Ureter (tissue), 1 donor: ENCODE results near the gene RAP1GAP. TPM values are rescaled to one million over a fixed set of nuclear protein-coding genes. Genes with fewer than 3 reads are reported as not detected.
A peak's percentile ranks its signal among the peaks of the same experiment; 100 is the strongest.
"Not testable (repeated sequence)": the region's sequence is repeated elsewhere in the genome, so short reads cannot be mapped to it uniquely, and the experiment has no call there.

Experiments used
- DNase-seq: peaks from one replicate; pipeline ENCODE4 v3.0.0-alpha.2; 2020; ENCODE audit warnings: low spot score
- total RNA-seq: library from RNA; stranded (reverse); gene quantifications from one replicate; pipeline ENCODE4 v1.2.4, GENCODE V29; 2023
- donor health status: DM: yes; HTN: yes; CAD: no.

The RAP1GAP gene
- total RNA-seq, 1 donor from 2014 or later: 47.0 TPM

- no peak for DNase-seq
Measured at GRCh38 chr1:21644348-21644747, 24.8 kb downstream of the RAP1GAP start.

- no peak for DNase-seq
Measured at GRCh38 chr1:21643624-21644023, 25.5 kb downstream of the RAP1GAP start.

GRCh38 chr1:21641967-21642739, 27.0 kb downstream of the RAP1GAP start:
- DNase-seq: no peak

DNA sequence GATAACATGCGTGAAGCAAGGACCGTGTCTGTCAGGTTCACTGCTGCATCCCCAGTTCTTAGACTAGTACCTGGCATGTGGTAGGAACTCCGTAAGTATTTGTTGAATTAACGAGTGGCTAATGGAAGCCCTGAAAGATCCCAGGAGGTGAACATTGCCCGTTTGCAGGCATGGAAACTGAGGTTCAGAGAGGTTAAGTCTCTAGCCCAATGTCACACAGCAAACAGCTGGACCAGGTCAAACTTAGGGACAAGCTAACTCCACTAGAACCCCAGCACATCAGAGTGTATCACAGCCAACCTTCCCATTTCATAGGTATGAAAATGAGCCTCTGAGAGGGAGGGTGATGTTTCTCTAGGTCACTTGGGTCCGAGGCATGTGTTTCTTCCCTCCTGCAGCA, 27.6 kb downstream of the RAP1GAP start:
- no peak for DNase-seq

- DNase-seq: no peak
Measured at GRCh38 chr1:21641076-21641475, 28.1 kb downstream of the RAP1GAP start.

- no peak for DNase-seq
Measured at GRCh38 chr1:21640653-21641052, 28.5 kb downstream of the RAP1GAP start.

DNA sequence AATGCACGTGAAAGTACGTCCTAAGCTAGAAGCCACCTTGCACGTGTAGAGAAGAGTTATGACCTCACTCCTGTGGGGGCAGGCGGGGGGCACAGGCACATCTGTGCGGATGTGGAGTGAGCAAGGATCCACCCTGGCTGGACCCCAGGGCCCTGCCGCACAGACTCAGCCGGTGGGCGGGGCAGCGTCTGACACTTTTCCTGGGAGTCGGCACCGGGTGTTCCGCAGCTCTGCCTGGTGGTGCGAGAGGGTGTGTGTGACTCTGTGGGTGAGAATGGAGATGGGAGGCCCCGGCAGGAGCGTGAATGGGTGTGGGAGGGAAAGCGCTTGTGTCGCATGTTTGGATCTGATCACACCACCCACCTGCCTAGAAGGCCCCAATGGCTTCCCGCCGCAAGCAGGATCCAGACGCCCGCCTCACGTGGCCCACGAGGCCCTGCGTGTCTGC, 29.5 kb downstream of the RAP1GAP start:
- no peak for DNase-seq

DNA sequence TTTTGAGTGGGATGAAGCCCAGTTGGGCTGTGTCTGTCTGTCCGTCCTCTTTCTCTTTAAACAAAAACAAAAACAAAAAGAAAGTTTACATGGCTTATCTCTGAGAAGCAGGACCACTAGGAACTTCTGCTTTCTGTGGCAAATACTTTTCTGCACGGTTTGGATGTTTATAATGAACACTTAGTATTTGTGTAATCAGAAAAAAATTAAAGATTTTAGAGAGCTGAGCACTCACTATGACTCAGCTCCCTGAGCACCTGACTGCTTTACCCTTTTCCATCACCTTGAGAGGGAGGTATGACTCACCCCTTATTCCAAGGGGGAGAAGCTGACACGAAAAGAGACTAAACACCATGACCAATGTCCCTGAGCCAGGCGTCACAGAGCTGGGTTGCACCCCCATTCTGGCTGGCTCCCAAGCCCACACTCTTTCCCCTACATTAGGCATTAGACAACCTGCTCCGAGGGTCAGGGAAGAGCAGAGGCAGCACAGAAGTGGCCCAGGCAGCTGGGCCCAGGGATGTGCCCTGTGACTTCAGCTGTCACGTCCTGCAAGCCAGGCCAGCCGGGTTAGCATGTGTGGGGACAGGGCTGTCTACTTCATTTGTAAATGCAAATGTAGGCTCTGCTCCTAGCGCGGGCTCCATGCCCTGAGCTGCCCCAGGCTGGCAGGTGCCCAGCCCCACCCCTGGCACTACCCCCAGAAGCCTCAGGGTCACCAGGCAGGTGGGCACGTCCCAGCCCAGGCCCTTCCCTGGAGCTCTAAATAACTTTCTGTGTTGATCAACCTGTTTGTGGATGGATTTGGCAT, 30.4 kb downstream of the RAP1GAP start:
- DNase-seq: peak; percentile 74

DNA sequence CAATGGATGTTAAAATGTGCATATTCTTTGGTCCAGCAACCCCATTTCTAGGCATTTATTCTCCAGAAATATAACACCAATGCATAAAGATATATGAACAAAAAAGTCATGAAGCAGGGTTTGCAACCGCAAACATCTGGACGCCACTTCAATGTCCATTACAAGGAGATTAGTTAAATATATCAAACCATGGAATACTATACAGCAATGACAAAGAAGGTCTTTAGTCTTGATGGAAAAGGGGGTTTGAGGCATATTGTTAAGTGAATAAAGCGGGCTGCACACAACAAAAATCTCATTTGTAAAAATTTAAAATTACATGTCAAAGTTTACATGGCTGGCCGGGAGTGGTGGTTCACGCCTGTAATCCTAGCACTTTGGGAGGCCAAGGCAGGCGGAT, 31.6 kb downstream of the RAP1GAP start:
- DNase-seq: no peak

- DNase-seq: no peak
Measured at GRCh38 chr1:21636029-21636428, 33.1 kb downstream of the RAP1GAP start.

DNA sequence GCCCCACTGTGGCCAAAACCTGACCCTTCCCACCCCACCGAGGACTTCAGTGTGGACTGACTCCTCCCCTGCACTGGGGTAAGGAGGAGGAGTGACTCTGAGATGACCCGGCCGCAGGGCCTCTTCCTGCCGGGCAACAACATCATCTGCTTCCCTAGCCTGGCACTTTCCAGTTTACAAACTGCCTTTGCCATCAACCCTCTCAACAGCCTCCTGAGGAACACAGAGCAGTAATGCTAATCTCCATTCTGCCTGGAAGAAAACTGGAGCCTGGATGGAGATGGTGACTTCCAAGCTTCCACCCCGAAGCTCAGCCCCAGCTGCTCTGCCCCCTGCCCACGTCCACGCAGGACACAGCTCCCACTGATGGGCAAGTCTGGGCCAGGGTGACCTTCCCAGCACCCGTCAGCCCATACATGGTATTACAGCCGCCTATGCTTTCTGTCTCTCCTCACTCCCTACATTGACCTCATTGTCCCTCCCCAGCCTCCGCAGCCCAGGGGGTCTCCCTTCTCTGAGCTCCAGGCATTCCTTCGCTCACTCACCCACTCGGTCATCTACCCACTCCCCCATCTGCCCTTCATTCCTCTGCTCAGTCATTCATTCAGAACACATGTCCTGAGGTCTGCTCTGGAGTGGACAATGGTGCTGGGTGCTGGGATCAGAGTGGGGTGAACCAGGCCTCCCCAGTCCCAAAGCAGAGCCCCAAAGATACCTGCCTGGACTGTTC, 34.2 kb downstream of the RAP1GAP start:
- DNase-seq: no peak

GRCh38 chr1:21633992-21634805, 35.0 kb downstream of the RAP1GAP start:
- DNase-seq: no peak

GRCh38 chr1:21633141-21633755, 35.9 kb downstream of the RAP1GAP start:
- DNase-seq: no peak

- no peak for DNase-seq
Measured at GRCh38 chr1:21631944-21632887, 36.9 kb downstream of the RAP1GAP start.

DNA sequence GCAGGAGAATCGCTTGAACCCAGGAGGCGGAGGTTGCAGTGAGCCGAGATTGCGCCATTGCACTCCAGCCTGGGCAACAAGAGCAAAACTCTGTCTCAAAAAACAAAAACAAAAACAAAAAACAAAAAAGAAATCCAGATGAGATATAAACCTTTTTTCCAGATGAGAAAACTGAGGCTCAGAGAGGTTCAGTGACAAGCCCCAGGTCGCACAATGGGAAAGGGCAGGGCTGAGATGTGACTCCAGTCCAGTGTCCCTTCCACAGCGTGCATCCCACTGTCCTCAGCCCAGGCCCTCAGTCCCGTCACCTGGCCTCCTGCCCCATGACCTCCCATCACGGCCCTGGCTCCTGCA, 37.6 kb downstream of the RAP1GAP start:
- DNase-seq: not testable (repeated sequence)

- DNase-seq: no peak
Measured at GRCh38 chr1:21630571-21631343, 38.4 kb downstream of the RAP1GAP start.

DNA sequence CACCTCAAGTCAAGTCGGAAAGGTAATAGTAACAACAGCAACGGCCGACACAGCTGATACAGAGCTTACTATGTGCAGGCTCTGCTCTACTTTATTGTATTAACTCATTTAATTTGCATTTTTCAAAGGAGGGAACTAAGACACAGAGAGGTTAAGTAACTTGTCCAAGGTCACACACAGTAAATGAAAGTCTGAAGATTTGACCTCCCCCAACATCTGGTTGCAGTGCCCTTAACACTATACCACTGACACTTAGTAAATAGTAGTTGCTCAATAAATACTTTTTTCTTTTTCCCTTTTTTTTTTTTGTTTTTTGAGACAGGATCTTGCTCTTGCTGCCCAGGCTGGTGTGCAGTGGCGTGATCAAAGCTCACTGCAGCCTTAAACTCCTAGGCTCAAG, 39.2 kb downstream of the RAP1GAP start:
- DNase-seq: no peak

DNA sequence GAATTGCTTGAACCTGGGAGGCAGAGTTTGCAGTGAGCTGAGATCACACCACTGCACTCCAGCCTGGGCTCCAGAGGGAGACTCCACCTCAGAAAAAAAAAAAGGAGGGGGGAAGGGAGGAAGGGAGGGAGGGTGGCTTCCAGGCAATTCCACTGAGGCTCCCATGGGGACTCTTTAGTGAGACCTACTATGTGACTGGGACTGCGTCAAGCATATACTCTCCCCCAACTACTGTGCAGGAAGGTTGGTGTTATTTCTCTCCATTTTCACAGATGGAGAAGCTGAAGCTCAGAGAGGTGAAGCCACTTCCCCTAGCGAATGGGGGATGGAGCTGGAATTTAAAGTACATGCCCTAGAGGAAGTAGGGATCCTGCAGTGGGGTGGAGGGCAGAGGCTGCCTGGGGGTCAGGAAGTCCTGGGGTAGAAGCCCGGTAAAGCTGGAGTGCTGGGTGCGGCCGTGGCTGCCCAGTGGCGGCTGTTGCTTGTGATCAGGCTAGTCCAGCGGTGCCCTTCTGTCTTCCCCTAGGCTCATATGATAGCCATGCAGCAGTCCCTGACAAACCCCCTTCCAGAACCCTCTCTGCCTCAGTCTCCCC, 40.3 kb downstream of the RAP1GAP start:
- no peak for DNase-seq

DNA sequence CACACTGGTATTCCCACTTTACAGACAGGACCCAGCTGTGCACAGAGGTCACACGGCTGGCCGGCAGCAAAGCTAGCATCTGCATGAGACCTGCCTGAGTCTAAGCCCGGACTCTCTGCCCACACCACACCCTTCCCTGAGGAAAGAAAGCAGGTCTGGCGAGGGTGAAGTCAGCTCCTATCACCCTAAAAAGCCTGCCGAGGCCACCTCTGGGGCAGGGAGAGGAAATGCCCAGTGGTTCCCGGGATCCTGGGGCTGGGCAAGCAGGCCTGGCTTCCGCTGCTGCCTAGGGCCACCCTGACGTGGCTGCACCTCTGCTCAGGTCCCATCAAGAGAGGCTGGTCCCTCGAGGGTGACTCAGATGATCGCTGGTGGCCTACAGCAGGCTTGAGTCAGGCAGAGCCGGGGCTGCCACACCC, 42.2 kb downstream of the RAP1GAP start:
- DNase-seq: peak; percentile 69
